HCT116 (cell line): Measurements from ENCODE around the gene ZBTB37.

Experiments used
- POLR2A ChIP-seq: IDR thresholded peaks from 2 replicates; pipeline ENCODE4 v1.7.0; 2011; ENCODE audit warnings: borderline replicate concordance; ENCODE audit not compliant: insufficient read depth, insufficient read length; ENCODE audit errors: extremely low read depth
- TF ChIP-seq, protein P1 (sequence below), 3 experiments: fragments of 200-600 bp in 1 of 3; sonication (generic) in 1 of 3; IDR thresholded peaks in 2 of 3; conservative IDR thresholded peaks in 1 of 3; 2 replicates each; pipeline ENCODE4 v1.5.1; 2012 to 2017; ENCODE audit warnings: low read depth in 2 of 3, low read length in 2 of 3, antibody characterized with exemption in 1 of 3, borderline replicate concordance in 1 of 3, control low read depth in 1 of 3, mild to moderate bottlenecking in 1 of 3, mixed read lengths in 1 of 3, mixed run types in 1 of 3, moderate library complexity in 1 of 3; ENCODE audit not compliant: insufficient read depth in 1 of 3

DNA sequence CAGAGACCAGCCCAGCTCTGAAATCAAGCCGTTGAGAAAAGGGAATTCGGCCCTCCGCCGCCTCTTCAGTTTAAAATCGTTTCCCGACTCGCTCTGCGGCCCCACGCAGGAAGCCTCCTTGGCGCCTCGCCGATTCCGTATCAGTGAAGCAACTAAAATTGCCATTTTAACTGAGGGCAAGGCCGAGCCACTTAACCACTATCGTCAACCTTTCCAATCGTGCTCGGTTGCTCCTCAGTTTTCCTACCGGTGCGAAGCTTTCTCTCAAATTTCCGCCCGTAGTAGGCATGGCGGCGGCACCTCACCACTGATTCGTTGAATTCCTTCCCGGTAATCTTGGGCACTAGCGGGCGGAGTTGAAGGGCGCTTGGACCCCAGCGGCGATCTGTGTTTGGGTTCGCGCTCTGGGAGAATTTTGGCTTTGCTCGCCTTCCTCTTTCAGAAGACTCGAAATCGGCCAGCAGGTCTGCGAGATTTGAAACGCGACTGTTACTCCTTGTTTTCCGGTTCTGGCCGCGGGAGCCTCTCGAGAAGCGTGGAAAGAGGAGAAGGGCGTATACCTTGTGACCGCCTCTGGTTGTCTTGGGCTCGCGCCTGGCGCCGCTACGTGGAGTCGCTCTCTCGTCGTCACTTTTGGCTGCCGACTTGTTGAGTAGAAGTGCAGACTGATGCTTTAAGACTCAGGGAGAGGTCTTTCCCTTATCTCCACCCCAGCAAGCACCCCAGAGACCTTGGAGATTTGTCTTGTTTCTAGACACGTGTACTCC is 43.7 kb upstream of the ZBTB37 start, which contains the start of the genes CENPL and DARS2:
- TF ChIP-seq, protein P1, sequence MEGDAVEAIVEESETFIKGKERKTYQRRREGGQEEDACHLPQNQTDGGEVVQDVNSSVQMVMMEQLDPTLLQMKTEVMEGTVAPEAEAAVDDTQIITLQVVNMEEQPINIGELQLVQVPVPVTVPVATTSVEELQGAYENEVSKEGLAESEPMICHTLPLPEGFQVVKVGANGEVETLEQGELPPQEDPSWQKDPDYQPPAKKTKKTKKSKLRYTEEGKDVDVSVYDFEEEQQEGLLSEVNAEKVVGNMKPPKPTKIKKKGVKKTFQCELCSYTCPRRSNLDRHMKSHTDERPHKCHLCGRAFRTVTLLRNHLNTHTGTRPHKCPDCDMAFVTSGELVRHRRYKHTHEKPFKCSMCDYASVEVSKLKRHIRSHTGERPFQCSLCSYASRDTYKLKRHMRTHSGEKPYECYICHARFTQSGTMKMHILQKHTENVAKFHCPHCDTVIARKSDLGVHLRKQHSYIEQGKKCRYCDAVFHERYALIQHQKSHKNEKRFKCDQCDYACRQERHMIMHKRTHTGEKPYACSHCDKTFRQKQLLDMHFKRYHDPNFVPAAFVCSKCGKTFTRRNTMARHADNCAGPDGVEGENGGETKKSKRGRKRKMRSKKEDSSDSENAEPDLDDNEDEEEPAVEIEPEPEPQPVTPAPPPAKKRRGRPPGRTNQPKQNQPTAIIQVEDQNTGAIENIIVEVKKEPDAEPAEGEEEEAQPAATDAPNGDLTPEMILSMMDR (IDR thresholded peaks at IDR 0.05 in 2 of 3, conservative IDR thresholded peaks at IDR 0.05 in 1 of 3; ENCODE audit: borderline replicate concordance in 1 of 3, insufficient read depth in 1 of 3, low read depth in 2 of 3, low read length in 2 of 3), result no peak
- peak; percentile 26 for TF ChIP-seq POLR2A
